Osteocyte (in vitro differentiated cells): ENCODE results near the gene HAPLN2. TPM values are rescaled to one million over a fixed set of nuclear protein-coding genes. Genes with fewer than 3 reads are reported as not detected.

Experiments
- DNase-seq: peaks from one replicate; pipeline ENCODE4 v3.0.0; 2021; ENCODE audit warnings: mixed read lengths; ENCODE audit not compliant: unreplicated experiment; ENCODE audit errors: extremely low spot score
- H3K27ac Mint-ChIP-seq: one replicate; pipeline ENCODE4 v1.8.0; 2021; ENCODE audit warnings: mild to moderate bottlenecking, mixed read lengths; ENCODE audit not compliant: unreplicated experiment
- H3K27me3 Mint-ChIP-seq: one replicate; pipeline ENCODE4 v1.8.0; 2021; ENCODE audit warnings: mixed read lengths; ENCODE audit not compliant: unreplicated experiment
- H3K36me3 Mint-ChIP-seq: one replicate; pipeline ENCODE4 v1.8.0; 2021; ENCODE audit warnings: mixed read lengths; ENCODE audit not compliant: unreplicated experiment
- H3K4me1 Mint-ChIP-seq: one replicate; pipeline ENCODE4 v1.8.0; 2021; ENCODE audit warnings: mixed read lengths; ENCODE audit not compliant: unreplicated experiment
- H3K4me3 Mint-ChIP-seq: one replicate; pipeline ENCODE4 v1.8.0; 2021; ENCODE audit warnings: mild to moderate bottlenecking, moderate library complexity, mixed read lengths; ENCODE audit not compliant: unreplicated experiment
- H3K9me3 Mint-ChIP-seq: one replicate; pipeline ENCODE4 v1.8.0; 2021; ENCODE audit warnings: mixed read lengths; ENCODE audit not compliant: unreplicated experiment
- total RNA-seq: library from RNA; stranded (reverse); gene quantifications from 2 replicates; pipeline ENCODE4 v1.2.1, GENCODE V29; 2021
- TF ChIP-seq, protein P1 (sequence below): fragments of 200-600 bp; sonication (generic); IDR thresholded peaks from 2 replicates; pipeline ENCODE4 v1.5.0; 2021; ENCODE audit warnings: antibody characterized with exemption, mild to moderate bottlenecking, moderate library complexity

The HAPLN2 gene
- total RNA-seq, 1 donor from 2014 or later, result 0.35 TPM

DNA sequence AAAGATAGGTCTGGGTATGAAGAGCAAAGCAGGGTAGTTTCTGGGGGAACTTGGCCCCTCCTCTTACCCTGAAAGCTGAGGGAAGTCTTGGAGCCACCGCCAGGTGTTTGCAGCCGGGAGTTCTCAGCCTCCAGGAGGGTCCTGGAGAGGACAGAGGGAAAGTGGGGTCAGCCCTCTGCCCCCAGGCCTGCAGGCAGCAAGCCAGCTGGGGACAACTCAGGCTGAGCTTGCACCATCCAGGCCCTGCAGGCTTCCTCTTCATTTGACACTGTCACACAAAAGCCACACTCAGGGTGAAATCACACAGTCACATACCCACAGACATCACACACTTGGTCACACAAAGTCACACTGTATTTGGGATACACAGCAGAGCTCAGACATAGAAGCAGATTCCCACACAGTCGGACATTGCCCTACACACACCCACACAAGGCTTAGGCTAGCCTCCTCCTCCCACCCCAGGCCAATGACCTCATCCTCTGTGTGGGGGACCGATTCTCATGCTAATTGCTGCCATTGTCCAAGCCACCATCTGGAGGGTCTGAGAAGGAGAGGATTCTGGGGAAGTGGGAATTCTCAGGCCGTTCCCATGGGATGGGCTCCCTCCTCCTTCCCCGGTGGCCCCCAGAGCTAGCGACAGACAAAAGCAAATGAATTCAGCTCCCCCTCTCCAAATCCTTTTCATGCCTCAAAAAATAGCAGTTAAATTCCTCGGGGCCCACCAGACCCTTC is 54.3 kb downstream of the HAPLN2 start:
- Mint-ChIP-seq H3K27ac (peak overlapping the region; percentile 45), H3K27me3 (peaks cover 3% of the 10 kb centered on the region), H3K9me3 (no peaks in the 10 kb centered on the region), H3K36me3 (peaks cover 21% of the 10 kb centered on the region), H3K4me3 (no peak overlapping the region), H3K4me1 (peaks cover 45% of the 10 kb centered on the region)
- TF ChIP-seq, protein P1, sequence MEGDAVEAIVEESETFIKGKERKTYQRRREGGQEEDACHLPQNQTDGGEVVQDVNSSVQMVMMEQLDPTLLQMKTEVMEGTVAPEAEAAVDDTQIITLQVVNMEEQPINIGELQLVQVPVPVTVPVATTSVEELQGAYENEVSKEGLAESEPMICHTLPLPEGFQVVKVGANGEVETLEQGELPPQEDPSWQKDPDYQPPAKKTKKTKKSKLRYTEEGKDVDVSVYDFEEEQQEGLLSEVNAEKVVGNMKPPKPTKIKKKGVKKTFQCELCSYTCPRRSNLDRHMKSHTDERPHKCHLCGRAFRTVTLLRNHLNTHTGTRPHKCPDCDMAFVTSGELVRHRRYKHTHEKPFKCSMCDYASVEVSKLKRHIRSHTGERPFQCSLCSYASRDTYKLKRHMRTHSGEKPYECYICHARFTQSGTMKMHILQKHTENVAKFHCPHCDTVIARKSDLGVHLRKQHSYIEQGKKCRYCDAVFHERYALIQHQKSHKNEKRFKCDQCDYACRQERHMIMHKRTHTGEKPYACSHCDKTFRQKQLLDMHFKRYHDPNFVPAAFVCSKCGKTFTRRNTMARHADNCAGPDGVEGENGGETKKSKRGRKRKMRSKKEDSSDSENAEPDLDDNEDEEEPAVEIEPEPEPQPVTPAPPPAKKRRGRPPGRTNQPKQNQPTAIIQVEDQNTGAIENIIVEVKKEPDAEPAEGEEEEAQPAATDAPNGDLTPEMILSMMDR, result no peak
- DNase-seq, result no peak

Other genes with a start within 250 kb of the HAPLN2 start
- gene MEF2D, start 118.6 kb upstream of the HAPLN2 start, total RNA-seq, result 33.8 and 45.8 TPM in 2 replicates
- 8.6 and 9.8 TPM in 2 replicates for gene IQGAP3, start 46.9 kb upstream of the HAPLN2 start, total RNA-seq
- gene TTC24, start 39.7 kb upstream of the HAPLN2 start, total RNA-seq, result not detected in 2 replicates
- gene NAXE, start 27.6 kb upstream of the HAPLN2 start, total RNA-seq, result 59.2 and 63.4 TPM in 2 replicates
- gene GPATCH4, start 17.9 kb upstream of the HAPLN2 start, total RNA-seq, result 17.2 and 20.6 TPM in 2 replicates
- 0.29 and 0.43 TPM in 2 replicates for gene BCAN, start 22.7 kb downstream of the HAPLN2 start, total RNA-seq
- 24.2 and 26.5 TPM in 2 replicates for gene NES, start 58.0 kb downstream of the HAPLN2 start, total RNA-seq
- gene CRABP2, start 86.2 kb downstream of the HAPLN2 start, total RNA-seq, result 144 and 146 TPM in 2 replicates
- 21.3 and 24.1 TPM in 2 replicates for gene METTL25B, start 109.1 kb downstream of the HAPLN2 start, total RNA-seq
- gene ISG20L2, start 109.4 kb downstream of the HAPLN2 start, total RNA-seq, result 33.0 and 37.7 TPM in 2 replicates
- 52.6 and 55.8 TPM in 2 replicates for gene MRPL24, start 121.7 kb downstream of the HAPLN2 start, total RNA-seq
- 213 and 219 TPM in 2 replicates for gene HDGF, start 132.3 kb downstream of the HAPLN2 start, total RNA-seq
- 71.1 and 85.4 TPM in 2 replicates for gene PRCC, start 148.1 kb downstream of the HAPLN2 start, total RNA-seq
- not detected in 2 replicates for gene SH2D2A, start 197.4 kb downstream of the HAPLN2 start, total RNA-seq
- 0.08 and 0.21 TPM in 2 replicates for gene INSRR, start 239.7 kb downstream of the HAPLN2 start, total RNA-seq
- not detected in 2 replicates for gene NTRK1, start 241.4 kb downstream of the HAPLN2 start, total RNA-seq